HEK293T (cell line): ENCODE data around the gene GSTO1.

ENCODE experiments used
- PKNOX1 ChIP-seq: fragments of 450-650 bp; IDR thresholded peaks from 2 replicates; pipeline ENCODE4 v1.6.1; 2016
- SP1 ChIP-seq: fragments of 450-650 bp; IDR thresholded peaks from 2 replicates; pipeline ENCODE4 v1.6.1; 2017

GRCh38 chr10:104257235-104257634 lies 2.5 kb downstream of the GSTO1 start:
- TF ChIP-seq PKNOX1 (no peak), SP1 (no peak)
